Measurements from ENCODE around the gene IL1RL2.

The IL1RL2 gene

DNA sequence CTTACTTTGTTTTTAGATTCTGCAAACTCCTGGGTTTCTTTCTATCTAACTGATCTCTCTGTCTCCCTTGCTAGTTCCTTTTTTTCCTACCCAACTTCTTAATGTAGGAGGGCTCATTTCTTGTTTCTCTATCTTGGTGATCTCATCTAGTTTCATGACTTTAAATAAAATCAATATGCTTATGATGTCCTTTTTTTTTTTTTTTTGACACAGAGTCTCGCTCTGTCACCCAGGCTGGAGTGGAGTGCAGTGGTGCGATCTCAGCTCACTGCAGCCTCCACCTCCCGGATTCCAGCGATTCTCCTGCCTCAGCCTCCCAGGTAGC is 82.3 kb downstream of the IL1RL2 start:
- DNase-seq = no peak

DNA sequence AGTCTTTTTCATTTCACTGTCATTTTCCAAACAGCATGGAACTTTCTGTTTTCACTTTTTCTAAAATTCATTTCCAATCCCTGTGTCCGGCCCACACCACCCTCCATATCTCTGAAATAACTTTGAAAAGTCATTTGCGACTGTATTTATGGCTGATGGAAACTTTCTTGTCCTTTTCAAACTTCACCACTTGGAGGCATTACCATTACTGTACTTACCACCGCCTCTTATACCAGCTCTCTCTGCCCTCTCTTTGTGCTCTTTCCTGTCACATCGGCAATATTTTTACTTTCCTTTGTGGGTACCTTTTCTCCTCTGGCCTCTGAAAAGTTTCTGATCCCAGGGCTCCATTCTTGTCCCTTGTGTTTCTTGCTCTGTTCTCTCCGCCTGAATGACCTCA is 85.0 kb downstream of the IL1RL2 start:
- DNase-seq = no peak

DNA sequence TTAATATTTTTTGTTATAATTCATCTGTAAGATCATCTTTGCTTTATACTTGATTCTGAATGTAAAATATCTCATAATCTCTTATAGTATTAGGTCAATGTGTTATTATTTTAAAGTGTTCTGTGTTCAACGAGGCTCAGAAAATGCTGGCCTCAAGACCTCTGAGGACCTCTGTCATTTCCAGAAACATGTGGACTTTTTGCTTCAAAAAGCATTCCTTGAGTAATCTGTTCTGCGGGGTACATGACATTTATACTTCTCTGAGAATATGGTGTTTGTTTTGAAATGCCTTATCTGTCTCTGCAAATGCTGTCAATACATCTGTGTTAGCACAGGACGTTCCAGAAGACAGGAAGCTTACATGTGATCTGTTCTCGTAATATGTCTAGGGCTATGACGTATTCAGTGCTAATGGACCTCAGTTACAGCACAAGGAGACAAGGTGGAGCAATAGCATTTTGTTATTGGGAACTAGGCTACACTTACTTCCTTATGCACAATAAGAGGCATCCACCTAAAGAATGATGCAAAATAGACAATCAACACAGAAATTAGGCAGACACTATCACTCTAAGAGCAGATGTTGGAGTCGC is 86.9 kb downstream of the IL1RL2 start:
- DNase-seq = no peak

DNA sequence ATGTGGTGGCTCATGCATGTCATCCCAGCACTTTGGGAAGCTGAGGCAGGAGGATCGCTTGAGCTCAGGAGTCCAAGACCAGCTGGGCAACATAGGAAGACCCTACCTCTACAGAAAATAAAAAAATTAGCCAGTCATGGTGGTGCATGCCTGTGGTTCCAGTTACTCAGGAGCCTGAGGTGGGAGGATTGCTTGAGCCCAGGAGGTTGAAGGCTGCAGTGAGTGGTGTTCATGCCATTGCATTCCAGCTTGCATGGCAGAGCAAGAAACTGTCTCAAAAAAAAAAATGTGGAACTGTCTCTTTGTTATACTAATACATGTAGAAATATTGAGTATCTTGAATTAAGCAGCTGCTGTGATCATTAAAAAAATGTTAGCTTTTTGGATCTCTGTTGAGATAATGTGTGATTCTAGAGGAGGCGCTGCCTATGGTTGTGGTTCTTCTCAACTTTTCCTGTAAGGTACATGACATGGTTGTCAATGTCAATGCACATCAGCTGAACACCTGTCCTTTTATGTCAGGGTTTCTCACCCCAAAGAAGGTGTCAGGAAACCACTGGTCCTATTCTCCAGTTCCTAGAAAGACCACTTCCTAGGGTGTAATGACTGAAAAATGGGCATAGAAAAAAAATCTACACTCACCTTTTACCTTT is 89.9 kb downstream of the IL1RL2 start:
- no peak for DNase-seq

DNA sequence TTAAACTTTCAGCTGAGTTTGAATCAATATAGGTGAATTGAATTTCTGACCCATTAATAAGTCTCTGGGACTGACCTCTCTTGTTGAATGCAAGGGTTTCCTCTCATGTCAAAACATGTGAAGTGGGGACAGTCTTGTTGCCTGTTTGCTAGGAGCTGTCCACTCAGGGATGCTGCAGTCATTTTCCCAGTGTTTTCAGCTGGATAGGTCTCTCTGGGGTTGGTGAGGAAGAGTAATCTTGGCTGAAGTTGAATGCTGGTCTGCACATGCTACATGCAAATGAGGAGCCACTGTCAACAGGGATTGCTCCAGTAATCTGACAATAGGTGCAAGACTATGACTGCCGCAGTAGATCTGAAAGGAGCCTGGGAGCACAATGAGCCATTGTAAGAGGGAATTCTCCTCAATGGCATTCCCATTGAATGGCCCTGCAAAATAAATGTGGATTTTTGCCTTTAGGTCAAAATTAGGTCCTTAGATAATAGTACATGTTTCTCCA is 90.4 kb downstream of the IL1RL2 start:
- DNase-seq = no peak

DNA sequence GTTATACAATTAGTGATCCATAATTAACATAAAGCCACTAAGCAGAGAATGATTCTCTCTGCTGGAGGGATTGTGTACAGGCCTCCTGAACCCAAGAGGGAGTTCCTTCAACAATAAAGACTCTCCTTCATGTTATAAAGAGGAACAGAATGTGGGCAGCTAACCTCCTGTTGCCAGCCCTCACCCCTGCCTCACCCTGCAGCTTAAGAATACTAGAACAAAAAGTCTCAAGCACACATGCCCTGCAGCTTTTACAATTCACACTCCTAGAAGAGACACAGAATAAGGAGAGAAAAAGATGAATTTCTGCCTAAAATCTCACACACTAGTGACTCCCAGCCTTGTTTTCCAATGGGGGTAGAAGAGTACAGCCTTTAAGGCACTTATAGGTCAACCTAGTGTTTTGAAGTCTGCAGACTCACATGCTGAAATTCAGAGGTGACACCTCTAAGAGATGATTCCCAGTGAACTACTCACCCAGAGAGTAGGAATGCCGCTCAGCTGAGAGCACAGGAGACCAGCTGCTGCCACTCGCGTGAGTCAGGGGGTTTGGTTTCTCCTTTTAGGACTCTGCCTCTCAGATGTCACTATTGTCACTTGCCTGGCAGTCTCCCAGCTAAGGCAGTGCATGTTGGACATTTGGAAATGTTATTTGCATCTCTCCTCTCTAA is 92.0 kb downstream of the IL1RL2 start:
- no peak for DNase-seq

DNA sequence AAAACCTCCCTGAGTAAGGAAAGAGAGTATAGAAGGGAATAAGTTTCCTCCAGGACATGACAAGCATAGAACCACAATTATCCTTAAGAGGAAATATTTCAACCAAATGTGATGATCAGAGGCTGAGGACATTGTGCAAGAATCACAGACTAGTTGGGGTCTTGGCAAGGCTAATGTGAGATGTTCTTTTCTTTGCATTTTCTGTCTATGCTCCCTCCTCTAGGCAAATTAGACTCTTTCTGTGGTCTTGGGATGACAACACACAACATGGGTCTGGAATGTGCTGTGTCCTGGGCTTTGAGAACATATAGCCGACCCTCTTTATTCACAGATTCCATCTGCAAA is 92.5 kb downstream of the IL1RL2 start:
- DNase-seq = no peak

DNA sequence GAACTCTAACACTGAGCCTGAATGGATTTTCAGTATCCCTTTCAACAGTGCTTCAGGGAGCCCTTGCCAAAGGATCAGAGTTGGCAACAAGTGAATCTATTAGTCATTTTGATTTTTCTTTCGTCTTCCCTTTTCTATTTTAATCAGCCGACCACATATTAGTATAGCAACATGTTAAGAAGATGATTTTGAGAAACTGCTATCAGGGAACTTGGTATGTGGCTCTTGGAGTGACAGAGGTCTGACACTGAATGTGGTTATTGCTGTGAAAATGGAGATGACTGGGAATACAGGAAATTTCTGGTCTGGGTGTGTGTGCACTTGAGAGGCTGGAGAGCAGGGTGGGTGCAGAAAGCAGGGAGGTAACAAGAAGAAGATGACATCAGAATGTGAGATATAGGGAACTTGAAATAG is 95.9 kb downstream of the IL1RL2 start:
- DNase-seq = no peak

DNA sequence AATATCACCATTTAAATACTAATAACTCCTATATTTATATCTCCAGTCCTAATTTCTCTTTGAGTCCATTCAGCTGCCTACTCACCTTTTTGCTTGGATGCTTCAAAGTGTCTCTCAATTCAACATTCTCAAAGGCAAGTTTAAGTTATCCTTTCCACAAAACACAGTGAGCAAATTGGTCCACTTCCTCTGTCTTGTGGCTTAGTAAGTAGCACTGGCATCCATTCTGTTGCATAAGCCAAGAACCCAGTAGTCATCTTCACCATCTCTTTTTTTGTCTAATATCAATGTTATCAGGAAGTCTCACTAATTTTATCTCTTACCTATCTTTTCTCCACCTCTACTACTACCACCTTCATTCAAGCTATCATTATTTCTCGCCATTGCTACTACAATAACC is 97.2 kb downstream of the IL1RL2 start:
- DNase-seq = no peak

DNA sequence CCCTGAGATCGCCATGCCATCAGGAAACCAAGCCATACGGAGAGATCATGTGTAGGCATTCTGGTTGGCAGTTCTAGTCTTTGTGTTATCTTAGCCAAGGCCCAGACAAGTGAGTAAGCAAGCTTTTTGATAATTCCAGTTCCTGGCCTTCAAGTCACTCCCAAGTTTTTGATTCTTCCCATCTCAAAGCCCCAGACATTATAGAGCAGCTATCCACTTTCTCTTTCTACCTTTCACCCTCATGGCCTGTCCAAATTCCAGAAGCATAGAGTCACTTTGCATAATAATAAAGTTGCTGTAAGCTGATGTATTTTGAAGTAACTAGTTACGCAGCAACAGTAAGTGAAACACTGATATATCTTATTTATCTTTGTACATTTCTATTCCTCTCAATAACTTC is 97.8 kb downstream of the IL1RL2 start:
- no peak for DNase-seq

DNA sequence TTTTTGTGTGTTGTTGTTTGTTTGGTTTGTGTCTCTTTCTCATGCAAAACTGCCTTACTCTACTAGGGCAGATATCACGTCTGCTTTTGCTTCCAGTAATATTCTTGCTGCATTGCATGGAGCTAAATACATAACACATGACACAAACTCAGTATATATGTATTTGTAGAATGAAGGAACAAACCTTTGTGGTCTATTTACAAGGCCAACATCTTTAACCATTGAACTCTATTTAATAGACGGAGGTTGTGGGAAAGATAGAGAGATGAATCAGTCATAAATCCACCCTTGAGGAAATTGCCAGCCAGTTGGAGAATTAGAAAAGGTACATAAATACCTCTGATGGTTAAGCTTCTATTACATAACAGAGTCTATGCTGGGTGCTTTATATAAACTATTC is 98.5 kb downstream of the IL1RL2 start:
- no peak for DNase-seq

DNA sequence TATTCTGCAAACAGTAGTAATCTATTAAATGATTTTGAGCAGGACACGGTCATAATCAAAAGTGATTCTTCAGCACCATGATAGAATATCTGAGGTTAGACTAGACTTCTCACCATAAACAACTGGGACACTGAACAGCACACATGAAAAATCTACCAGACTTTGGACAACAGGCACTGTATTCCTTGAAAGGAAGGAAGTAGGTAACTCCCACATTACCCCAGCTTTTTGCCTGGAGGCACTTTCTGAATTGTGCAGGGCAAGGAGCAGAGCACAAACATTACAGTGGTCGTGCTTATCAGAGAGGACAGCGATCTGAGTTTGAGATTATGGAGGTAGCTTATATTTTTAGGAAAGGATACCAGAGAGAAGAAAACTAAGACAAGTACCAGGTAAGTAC is 99.2 kb downstream of the IL1RL2 start:
- no peak for DNase-seq

DNA sequence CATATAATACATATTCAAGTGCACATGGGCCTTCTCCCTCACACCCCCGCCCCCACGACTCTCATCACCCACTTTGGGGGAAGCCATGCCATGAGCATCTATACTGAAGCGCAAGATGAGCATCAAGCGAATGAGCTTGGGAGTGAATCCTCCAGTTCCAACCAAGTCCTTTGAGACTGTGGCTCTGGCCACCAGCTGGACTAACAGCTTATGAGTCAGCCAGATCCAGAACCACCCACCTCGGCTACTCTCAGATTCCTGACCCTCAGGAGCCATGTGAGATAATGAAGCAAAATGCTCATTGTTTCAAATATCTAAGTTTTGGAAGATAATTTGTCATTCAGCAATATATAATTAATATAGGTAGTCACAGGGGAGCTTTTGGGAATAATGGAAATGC is 102.3 kb downstream of the IL1RL2 start:
- DNase-seq = no peak
